GM23248 (cell line): Measurements from ENCODE around the gene CLIC2.

Experiments
- EZH2 ChIP-seq: fragments of 200-600 bp; sonication (generic); IDR thresholded peaks from 2 replicates; pipeline ENCODE4 v1.6.1; 2018; ENCODE audit warnings: antibody characterized with exemption, mild to moderate bottlenecking; ENCODE audit not compliant: insufficient read depth, poor library complexity, severe bottlenecking
- EZH2phosphoT487 ChIP-seq: fragments of 200-600 bp; sonication (generic); IDR thresholded peaks from 2 replicates; pipeline ENCODE4 v1.6.1; 2018; ENCODE audit warnings: antibody characterized with exemption, moderate library complexity, mild to moderate bottlenecking, low read depth; ENCODE audit not compliant: insufficient read depth

DNA sequence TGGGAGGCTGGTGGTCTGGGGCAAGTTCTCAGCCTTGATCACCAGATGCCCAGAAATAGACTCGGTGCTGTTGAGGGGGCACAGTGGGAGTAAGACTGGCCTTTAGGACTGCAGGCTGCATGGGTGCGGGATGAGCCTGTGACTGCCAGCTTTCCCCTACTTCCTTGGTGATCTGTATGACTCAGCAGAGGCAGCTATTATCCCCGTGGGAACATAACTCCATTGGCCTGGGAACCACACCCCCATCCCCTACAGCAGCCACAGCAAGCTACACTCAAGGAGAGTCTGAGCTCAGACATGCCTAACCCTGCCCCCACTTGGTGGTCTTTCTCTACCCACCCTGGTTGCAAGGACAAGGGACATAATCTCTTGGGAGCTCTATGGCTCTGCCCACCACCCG lies 20.6 kb downstream of the CLIC2 start:
- TF ChIP-seq EZH2 (no peak), EZH2phosphoT487 (no peak)
